Measurements from ENCODE around the gene CLCN4.

The CLCN4 gene

GRCh38 chrX:10156199-10157031 lies at the start of gene CLCN4:
TSS of gene CLCN4 (plus strand) at chrX:10156975. CDS start at chrX:10185033, 28,058 bp downstream.
- in situ Hi-C loops (cut with MboI; ENCODE audit: low sequenced_read_pairs) = no loop called here

- in situ Hi-C loops (cut with MboI; ENCODE audit: low sequenced_read_pairs) = no loop called here
Observed at GRCh38 chrX:10107483-10107882, 49.3 kb upstream of the CLCN4 start.

- in situ Hi-C loops (cut with MboI; ENCODE audit: low sequenced_read_pairs) = no loop called here
Observed at GRCh38 chrX:10108288-10108687, 48.5 kb upstream of the CLCN4 start.

DNA sequence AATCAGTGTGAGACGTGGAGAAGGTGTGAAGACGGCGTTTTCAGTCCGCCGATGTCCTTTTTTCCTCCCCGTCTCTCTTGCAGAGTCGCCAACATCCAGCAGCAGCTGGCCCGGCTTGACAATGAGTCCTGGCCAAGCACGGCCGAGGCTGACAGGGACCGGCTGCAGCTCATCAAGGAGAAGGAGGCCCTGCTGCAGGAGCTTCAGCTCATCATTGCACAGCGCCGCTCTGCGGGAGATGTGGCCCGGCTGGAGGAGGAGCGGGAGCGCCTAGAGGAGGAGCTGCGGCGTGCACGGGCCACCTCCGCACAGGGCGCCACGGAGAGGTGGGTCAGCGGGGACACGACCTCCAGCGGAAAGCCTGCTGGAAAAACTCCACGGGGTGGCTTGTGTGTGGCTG lies 47.1 kb upstream of the CLCN4 start:
- in situ Hi-C loops (cut with MboI; ENCODE audit: low sequenced_read_pairs) = no loop called here

DNA sequence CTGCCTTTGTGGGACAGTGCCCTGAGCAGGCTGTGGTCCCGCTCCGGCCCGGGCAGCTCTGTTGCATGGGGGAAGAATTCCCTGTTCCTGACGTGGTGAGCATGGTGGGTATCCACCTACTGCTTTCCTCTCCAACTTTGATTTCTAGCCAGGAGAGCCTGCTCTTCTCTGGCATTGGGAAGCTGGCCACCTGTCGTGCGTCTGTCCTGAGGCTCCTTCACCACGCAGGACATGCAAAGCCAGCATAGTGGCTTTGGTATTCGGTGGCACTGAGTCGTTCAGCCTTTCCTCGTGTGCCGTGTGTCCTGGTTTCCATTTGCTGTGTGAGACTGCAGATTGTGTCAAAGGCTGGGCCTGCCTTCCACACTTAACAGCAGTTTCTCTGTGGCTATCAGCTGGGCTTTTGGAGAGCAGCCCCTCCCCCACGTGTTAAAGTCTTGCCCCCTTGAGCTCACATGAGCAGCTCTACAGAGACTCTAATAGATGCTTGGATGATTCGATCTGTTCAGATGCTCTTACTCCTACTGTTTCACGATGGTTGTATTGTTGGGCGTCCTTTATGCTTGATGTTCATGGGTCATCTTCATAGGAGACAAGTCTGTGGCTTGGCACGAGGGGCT lies 46.3 kb upstream of the CLCN4 start:
- in situ Hi-C loops (cut with MboI; ENCODE audit: low sequenced_read_pairs) = no loop called here

GRCh38 chrX:10110984-10111363 lies 45.8 kb upstream of the CLCN4 start:
- in situ Hi-C loops (cut with MboI; ENCODE audit: low sequenced_read_pairs) = no loop called here

GRCh38 chrX:10111364-10112148 lies 45.2 kb upstream of the CLCN4 start:
- in situ Hi-C loops (cut with MboI; ENCODE audit: low sequenced_read_pairs) = no loop called here

GRCh38 chrX:10112510-10112909 lies 44.3 kb upstream of the CLCN4 start:
- in situ Hi-C loops (cut with MboI; ENCODE audit: low sequenced_read_pairs) = no loop called here

- in situ Hi-C loops (cut with MboI; ENCODE audit: low sequenced_read_pairs) = no loop called here
Observed at GRCh38 chrX:10115082-10115481, 41.7 kb upstream of the CLCN4 start.

DNA sequence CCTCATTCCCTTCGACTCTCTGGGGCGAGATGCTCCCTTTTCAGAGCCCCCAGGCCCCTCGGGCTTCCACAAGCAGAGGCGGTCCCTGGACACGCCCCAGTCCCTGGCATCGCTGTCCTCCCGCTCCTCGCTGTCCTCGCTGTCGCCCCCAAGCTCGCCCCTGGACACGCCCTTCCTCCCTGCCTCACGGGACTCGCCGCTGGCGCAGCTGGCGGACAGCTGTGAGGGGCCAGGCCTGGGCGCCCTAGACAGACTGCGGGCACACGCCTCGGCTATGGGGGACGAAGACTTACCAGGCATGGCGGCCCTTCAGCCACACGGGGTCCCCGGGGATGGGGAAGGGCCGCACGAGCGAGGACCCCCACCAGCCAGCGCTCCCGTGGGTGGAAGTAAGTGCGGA lies 39.5 kb upstream of the CLCN4 start:
- in situ Hi-C loops (cut with MboI; ENCODE audit: low sequenced_read_pairs) = no loop called here

DNA sequence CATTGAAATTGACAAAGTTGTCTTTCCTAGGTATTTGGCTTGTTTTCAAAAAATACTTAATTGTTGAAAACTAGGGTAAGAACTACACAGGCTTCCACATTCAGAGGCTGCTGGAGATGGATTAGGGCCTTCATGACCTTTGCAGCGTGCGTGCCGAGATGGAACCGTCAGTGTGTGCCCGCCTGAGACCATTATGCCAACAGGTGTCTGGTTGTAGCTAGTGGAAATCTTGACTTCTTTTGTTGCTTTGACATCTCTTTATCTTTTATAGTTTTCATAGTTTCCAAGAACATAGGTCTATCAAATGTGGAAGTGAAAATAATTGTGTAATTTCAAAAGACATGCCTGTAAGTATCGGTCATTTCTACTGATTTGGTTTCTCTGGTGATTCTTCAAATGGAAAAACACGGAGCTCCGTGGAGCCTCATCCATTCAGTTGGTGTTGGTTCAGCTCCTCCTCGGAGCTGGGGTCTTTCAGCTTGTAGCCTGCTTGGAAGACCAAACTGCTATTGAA lies 38.9 kb upstream of the CLCN4 start:
- in situ Hi-C loops (cut with MboI; ENCODE audit: low sequenced_read_pairs) = no loop called here

DNA sequence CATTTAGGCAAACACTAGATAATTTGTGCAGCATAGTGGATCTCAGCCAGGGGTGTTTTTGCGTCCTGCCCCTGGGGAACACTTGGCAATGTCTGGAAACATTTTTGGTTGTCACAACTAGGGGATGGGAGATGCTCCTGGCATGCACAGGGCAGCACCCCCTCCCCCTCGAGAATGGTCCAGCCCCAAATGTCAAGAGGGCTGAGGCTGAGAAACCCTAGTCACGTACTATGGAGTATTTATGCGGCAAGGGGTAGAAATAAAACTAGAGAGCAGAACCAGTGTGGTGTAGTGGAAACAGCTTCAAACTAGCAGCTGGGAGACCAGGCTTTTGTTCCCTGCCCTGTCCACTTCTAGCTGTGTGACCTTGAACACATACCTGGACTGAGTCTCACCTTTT lies 38.2 kb upstream of the CLCN4 start:
- in situ Hi-C loops (cut with MboI; ENCODE audit: low sequenced_read_pairs) = no loop called here

GRCh38 chrX:10119399-10119990 lies 37.3 kb upstream of the CLCN4 start:
- in situ Hi-C loops (cut with MboI; ENCODE audit: low sequenced_read_pairs) = no loop called here

GRCh38 chrX:10120331-10120730 lies 36.4 kb upstream of the CLCN4 start:
- in situ Hi-C loops (cut with MboI; ENCODE audit: low sequenced_read_pairs) = no loop called here

GRCh38 chrX:10120828-10121227 lies 35.9 kb upstream of the CLCN4 start:
- in situ Hi-C loops (cut with MboI; ENCODE audit: low sequenced_read_pairs) = no loop called here

DNA sequence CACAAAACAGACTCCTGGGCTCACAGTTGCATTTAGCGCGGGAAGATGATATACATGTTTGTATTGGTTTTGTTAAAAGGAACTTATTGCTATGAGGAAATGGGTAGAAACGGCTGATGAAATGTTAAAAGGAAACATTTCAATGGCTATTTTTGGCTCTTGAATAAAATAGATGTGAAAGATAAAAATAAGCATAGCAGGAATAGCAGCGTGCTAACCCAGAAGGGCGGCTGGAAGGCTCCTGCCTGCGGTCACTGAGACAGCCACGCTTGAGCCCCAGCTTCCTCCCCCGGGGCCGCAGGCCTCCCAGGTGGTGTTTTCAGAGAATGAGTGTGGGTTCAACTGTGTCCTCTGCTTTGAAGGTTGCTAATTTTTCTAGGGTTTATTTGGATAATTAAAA lies 35.0 kb upstream of the CLCN4 start:
- in situ Hi-C loops (cut with MboI; ENCODE audit: low sequenced_read_pairs) = no loop called here

DNA sequence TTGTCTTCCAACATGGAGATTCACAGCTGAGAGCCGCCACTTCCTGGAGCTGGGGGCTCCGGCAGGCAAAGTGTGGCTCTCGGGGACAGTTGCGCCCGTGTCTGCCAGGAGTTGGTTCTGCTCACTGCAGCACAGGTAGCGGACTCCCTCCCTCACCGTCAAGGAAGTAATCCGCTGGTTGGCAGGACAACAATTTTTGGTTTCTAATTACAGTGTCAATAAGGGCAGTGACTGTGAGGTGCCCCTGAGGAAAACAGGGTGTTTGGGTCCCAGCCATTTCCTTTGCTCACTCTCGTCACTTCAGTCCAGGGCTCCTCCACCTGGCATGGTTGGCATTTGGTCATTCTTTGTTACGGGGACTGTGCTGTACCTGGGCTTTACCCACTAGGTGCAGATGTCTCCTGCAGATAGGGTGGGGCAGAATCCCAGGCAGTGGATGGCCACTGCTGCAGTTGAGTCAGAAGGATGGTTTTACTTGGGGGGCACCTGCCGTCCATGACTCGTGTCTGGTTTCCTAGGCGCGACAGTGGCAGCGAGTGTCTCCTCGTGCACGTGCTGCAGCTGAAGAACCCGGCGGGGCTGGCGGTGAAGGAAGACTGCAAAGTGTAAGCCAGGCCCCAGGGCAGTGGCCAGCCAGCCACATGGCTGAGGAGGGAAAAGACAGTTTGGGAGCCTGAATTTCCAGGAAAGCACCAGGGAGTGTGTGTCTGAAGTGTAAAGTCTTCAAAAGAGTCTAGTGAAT lies 32.1 kb upstream of the CLCN4 start:
- in situ Hi-C loops (cut with MboI; ENCODE audit: low sequenced_read_pairs) = no loop called here

DNA sequence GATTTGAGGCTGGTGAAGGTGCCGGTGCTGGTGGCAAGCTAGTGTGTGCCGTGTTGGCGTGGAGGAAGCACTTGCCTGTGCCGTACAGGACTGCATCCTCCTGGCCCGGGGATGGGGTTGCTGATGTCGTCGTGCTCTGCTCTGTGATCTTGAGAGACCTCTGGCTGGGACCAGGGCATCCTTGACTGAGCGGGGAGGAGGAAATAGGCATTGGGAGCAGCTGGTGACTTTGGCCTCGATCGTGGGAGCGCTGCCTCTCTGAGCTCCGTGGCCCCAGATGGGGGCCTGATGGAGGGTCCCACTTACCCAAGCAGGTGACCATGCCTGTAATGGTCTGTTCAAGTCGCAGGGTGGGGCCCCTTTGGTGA lies 31.5 kb upstream of the CLCN4 start:
- in situ Hi-C loops (cut with MboI; ENCODE audit: low sequenced_read_pairs) = no loop called here

- in situ Hi-C loops (cut with MboI; ENCODE audit: low sequenced_read_pairs) = no loop called here
Observed at GRCh38 chrX:10126044-10126443, 30.7 kb upstream of the CLCN4 start.

DNA sequence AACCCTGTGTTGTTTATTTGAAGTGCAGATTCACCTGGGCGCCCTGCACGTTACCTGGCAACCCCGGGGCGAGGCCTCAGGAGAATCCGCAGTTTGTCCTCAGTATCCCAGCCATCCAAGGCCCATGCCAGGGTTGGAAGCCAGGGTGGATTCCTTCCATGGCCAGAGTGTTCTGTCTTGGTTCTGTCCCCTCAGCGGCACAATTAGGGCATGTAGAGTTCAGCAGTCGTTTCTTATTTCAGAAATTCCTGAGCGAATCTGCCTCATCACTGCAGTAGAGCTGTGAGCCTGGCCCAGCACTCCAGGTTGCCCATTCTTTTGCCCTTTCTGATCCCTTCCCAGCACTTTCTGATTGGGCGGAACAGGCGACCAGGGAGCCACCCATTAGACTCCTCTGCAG lies 29.9 kb upstream of the CLCN4 start:
- in situ Hi-C loops (cut with MboI; ENCODE audit: low sequenced_read_pairs) = no loop called here

DNA sequence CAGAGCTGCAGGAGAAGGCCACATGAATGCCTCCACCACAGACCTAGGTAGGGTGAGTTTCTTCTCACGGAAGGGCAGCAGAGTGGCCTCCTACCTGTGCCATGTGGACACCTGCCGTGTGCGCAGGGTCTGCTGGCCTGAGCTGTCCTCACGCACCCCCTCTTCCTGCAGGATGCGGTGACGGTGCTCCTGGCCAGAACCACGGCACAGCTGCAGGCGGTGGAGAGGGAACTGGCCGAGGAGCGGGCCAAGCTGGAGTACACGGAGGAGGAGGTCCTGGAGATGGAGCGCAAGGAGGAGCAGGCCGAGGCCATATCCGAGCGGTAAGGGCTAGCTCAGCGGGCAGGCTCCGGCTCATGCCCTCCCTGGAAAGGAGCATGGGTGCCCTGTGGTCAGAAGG lies 28.4 kb upstream of the CLCN4 start:
- in situ Hi-C loops (cut with MboI; ENCODE audit: low sequenced_read_pairs) = no loop called here
